Liver (tissue), 9 donors: ENCODE data around the gene CD82. TPM values are rescaled to one million over a fixed set of nuclear protein-coding genes. Genes with fewer than 3 reads are reported as not detected.

Experiments
- DNase-seq: peaks from one replicate; pipeline ENCODE4 v3.0.0-alpha.2; 2017; ENCODE audit warnings: low spot score
- H3K27ac ChIP-seq, 2 donors: one replicate each; pipeline ENCODE4 v1.7.0; 2013; ENCODE audit warnings: inconsistent platforms in 2 of 2, low read length in 2 of 2, control low read depth in 1 of 2, low read depth in 1 of 2, mild to moderate bottlenecking in 1 of 2
- H3K27me3 ChIP-seq, 4 donors: one replicate each; pipeline versions ENCODE4 v1.6.1 to v1.7.0; 2013; ENCODE audit warnings: low read length in 3 of 4, inconsistent platforms in 1 of 4, mild to moderate bottlenecking in 1 of 4, moderate library complexity in 1 of 4; ENCODE audit not compliant: control insufficient read depth in 4 of 4, insufficient read depth in 4 of 4
- H3K36me3 ChIP-seq, 4 donors: one replicate each; pipeline versions ENCODE4 v1.6.1 to v1.7.0; 2013; ENCODE audit warnings: low read length in 3 of 4, mild to moderate bottlenecking in 3 of 4, low read depth in 1 of 4, moderate library complexity in 1 of 4; ENCODE audit not compliant: control insufficient read depth in 4 of 4, insufficient read depth in 3 of 4
- H3K4me1 ChIP-seq, 4 donors: one replicate each; pipeline versions ENCODE4 v1.6.1 to v1.7.0; 2013; ENCODE audit warnings: low read length in 3 of 4, mild to moderate bottlenecking in 3 of 4, moderate library complexity in 1 of 4; ENCODE audit not compliant: control insufficient read depth in 4 of 4, insufficient read depth in 4 of 4
- H3K4me3 ChIP-seq, 3 donors: one replicate each; pipeline versions ENCODE4 v1.6.1 to v1.7.0; 2013; ENCODE audit warnings: low read length in 3 of 3, control low read depth in 1 of 3, low read depth in 1 of 3, mild to moderate bottlenecking in 1 of 3
- H3K9ac ChIP-seq, 2 donors: one replicate each; pipeline ENCODE4 v1.7.0; 2013; ENCODE audit warnings: low read length in 2 of 2, mild to moderate bottlenecking in 2 of 2, moderate library complexity in 2 of 2, control low read depth in 1 of 2, low read depth in 1 of 2
- H3K9me3 ChIP-seq, 4 donors: one replicate each; pipeline versions ENCODE4 v1.6.1 to v1.7.0; 2013; ENCODE audit warnings: low read length in 3 of 4; ENCODE audit not compliant: control insufficient read depth in 4 of 4
- CTCF ChIP-seq: fragments of 150-350 bp; IDR thresholded peaks from 2 replicates; pipeline ENCODE4 v1.5.1; 2017; ENCODE audit warnings: improper control_type of control experiment, low read depth, low read length; ENCODE audit not compliant: missing input control
- EGR1 ChIP-seq, 2 donors: IDR thresholded peaks; 2 replicates each; pipeline ENCODE4 v1.6.1; 2016 to 2018; ENCODE audit warnings: antibody characterized with exemption in 2 of 2, low read depth in 2 of 2
- FOXA1 ChIP-seq: IDR thresholded peaks from 2 replicates; pipeline ENCODE4 v1.6.1; 2016; ENCODE audit warnings: antibody characterized with exemption
- FOXA2 ChIP-seq: IDR thresholded peaks from 2 replicates; pipeline ENCODE4 v1.6.1; 2016; ENCODE audit warnings: antibody characterized with exemption
- GABPA ChIP-seq, 2 donors: IDR thresholded peaks in 1 of 2; conservative IDR thresholded peaks in 1 of 2; 2 replicates each; pipeline ENCODE4 v1.6.1; 2016; ENCODE audit warnings: antibody characterized with exemption in 2 of 2, mild to moderate bottlenecking in 1 of 2, moderate library complexity in 1 of 2
- HNF4A ChIP-seq, 2 donors: conservative IDR thresholded peaks; 2 replicates each; pipeline ENCODE4 v1.6.1; 2016; ENCODE audit warnings: antibody characterized with exemption in 2 of 2, mild to moderate bottlenecking in 2 of 2
- HNF4G ChIP-seq: IDR thresholded peaks from 2 replicates; pipeline ENCODE4 v1.6.1; 2016; ENCODE audit warnings: antibody characterized with exemption
- JUND ChIP-seq, 2 donors: IDR thresholded peaks; 2 replicates each; pipeline ENCODE4 v1.6.1; 2016; ENCODE audit warnings: antibody characterized with exemption in 2 of 2
- MAX ChIP-seq: IDR thresholded peaks from 2 replicates; pipeline ENCODE4 v1.6.1; 2016; ENCODE audit warnings: antibody characterized with exemption
- NR2F2 ChIP-seq: IDR thresholded peaks from 2 replicates; pipeline ENCODE4 v1.6.1; 2016; ENCODE audit warnings: antibody characterized with exemption
- RAD21 ChIP-seq, 2 donors: IDR thresholded peaks; 2 replicates each; pipeline ENCODE4 v1.6.1; 2016; ENCODE audit warnings: antibody characterized with exemption in 2 of 2, mild to moderate bottlenecking in 2 of 2
- REST ChIP-seq: IDR thresholded peaks from 2 replicates; pipeline ENCODE4 v1.6.1; 2016; ENCODE audit warnings: antibody characterized with exemption, mild to moderate bottlenecking
- RXRA ChIP-seq, 2 donors: IDR thresholded peaks; 2 replicates each; pipeline ENCODE4 v1.6.1; 2017 to 2018; ENCODE audit warnings: antibody characterized with exemption in 2 of 2, mild to moderate bottlenecking in 1 of 2
- SP1 ChIP-seq: IDR thresholded peaks from 2 replicates; pipeline ENCODE4 v1.6.1; 2018; ENCODE audit warnings: antibody characterized with exemption, mild to moderate bottlenecking
- TAF1 ChIP-seq: conservative IDR thresholded peaks from 2 replicates; pipeline ENCODE4 v1.6.1; 2016; ENCODE audit warnings: antibody characterized with exemption, mild to moderate bottlenecking
- YY1 ChIP-seq: IDR thresholded peaks from 2 replicates; pipeline ENCODE4 v1.6.1; 2016; ENCODE audit warnings: antibody characterized with exemption, mild to moderate bottlenecking
- ZBTB33 ChIP-seq: IDR thresholded peaks from 2 replicates; pipeline ENCODE4 v1.6.1; 2016; ENCODE audit warnings: antibody characterized with exemption
- WGBS: extraction: QIAGEN DNeasy Blood & Tissue Kit; methylation state at CpG from one replicate; pipeline ENCODE4 v1.1.7; 2013; 5-methylcytosine and 5-hydroxymethylcytosine counted together
- polyA plus RNA-seq, 2 donors: library from polyadenylated mRNA; stranded (reverse) in 1 of 2; unstranded in 1 of 2; fragments of 200-250 nt in 1 of 2; fragments of >200 nt in 1 of 2; fragmentation: Nextera tagmentation in 1 of 2; extraction: Ambion mirVana in 1 of 2; gene quantifications; one replicate each; pipeline versions ENCODE4 v1.2.1 to v1.2.3, GENCODE V29; 2013 to 2015
- total RNA-seq, 2 donors: library from RNA; depleted of rRNA; stranded (reverse); fragments of >200 nt; gene quantifications; one replicate each; pipeline ENCODE4 v1.2.3, GENCODE V29; 2014
- donor health status: healthy.
- donor health status: healthy.
- donor health status: healthy.
- donor health status: healthy.
- donor health status: healthy.

CD82 gene
- total and polyA plus RNA-seq, 4 donors = 27.4 to 82.6 (median 47.8) TPM

GRCh38 chr11:44596525-44597276, 31.2 kb downstream of the CD82 start:
- DNase-seq = no peak
- Histone ChIP-seq H3K9ac (no peak overlapping the region), H3K27me3 (no peaks in the 10 kb centered on the region), H3K36me3 (no peaks in the 10 kb centered on the region), H3K4me3 (no peak overlapping the region), H3K9me3 (no peaks in the 10 kb centered on the region), H3K4me1 (peaks cover 12 to 23% (median 20%) of the 10 kb centered on the region in 4 donors), H3K27ac (peak overlapping the region; percentile 72 to 77)
- TF ChIP-seq SP1 = no peak
- no peak for TF ChIP-seq FOXA2
- TF ChIP-seq JUND (IDR thresholded peaks at IDR 0.05) = no peak
- TF ChIP-seq CTCF = no peak
- TF ChIP-seq HNF4G = no peak
- no peak for TF ChIP-seq REST
- no peak for TF ChIP-seq YY1
- TF ChIP-seq ZBTB33 = no peak
- no peak for TF ChIP-seq RXRA (IDR thresholded peaks at IDR 0.05)
- no peak for TF ChIP-seq EGR1 (IDR thresholded peaks at IDR 0.05; ENCODE audit: low read depth in 2 of 2)
- no peak for TF ChIP-seq TAF1
- no peak for TF ChIP-seq GABPA (IDR thresholded peaks at IDR 0.05 in 1 of 2, conservative IDR thresholded peaks at IDR 0.05 in 1 of 2)
- no peak for TF ChIP-seq NR2F2
- TF ChIP-seq FOXA1 = no peak
- no peak for TF ChIP-seq RAD21 (IDR thresholded peaks at IDR 0.05)
- no peak for TF ChIP-seq MAX
- TF ChIP-seq HNF4A (conservative IDR thresholded peaks at IDR 0.05) = no peak
- 78% methylated on average over 13 of the region's 13 CpGs for WGBS
